ENCODE results near the gene LARGE1. TPM values are rescaled to one million over a fixed set of nuclear protein-coding genes. Genes with fewer than 3 reads are reported as not detected.

LARGE1 gene
- total and polyA plus RNA-seq, 2 of the 8 experiments (the other 6 are each of a cell fraction or from before 2014, with no cell fraction given), result 43.7 to 83.0 TPM

DNA sequence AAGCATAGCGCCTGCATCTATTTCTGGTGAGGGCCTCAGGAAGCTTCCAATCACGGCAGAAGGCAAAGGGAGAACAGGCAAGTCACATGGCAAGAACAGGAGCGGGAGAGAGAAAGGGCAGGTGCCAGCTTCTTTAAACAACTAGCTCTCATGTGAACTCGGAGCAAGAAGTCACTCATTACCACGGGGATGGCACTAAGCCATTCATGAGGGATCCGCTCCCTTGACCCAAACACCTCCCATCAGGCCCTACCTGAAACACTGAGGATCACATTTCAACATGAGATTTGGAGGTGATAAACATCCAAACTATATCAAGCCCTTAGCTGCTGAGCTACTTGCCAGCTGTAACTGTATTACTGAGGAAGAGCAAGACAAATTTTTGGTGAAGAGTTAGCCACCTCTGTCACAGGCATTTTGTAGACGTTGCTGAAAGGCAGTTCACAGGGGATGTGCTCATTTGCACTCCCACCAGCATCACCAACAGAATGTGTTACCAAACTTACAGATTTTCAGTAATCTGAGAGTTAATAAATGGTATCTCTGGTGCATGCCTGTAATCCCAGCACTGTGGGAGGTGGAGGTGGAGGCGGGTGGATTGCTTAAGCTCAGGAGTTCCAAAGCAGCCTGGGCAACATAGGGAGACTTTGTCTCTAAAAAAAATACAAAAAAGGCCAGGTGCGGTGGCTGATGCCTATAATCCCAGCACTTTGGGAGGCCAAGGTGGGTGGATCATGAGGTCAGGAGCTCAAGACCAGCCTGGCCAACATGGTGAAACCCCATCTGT is 398.2 kb downstream of the LARGE1 start:
- no peak overlapping the region for H3K4me3 ChIP-seq (ENCODE audit: extremely low read depth in 1 of 4, insufficient read depth in 2 of 4, low read depth in 3 of 4, low read length in 4 of 4)
- peaks cover 0 to 24% of the 10 kb centered on the region in 2 experiments; a peak in 1 of 4 replicates for H3K79me2 ChIP-seq (ENCODE audit: control insufficient read depth in 1 of 2, insufficient read depth in 2 of 2, low read length in 2 of 2)
- no peak overlapping the region for H2BK12ac ChIP-seq (ENCODE audit: low read depth, low read length)
- no peak overlapping the region for H3K4ac ChIP-seq (replicated peaks; ENCODE audit: insufficient read length, low read depth, low read length)
- no peak overlapping the region for H3K23ac ChIP-seq (ENCODE audit: insufficient read length)
- H2AFZ ChIP-seq (ENCODE audit: low read length), result no peak overlapping the region
- no peaks in the 10 kb centered on the region for H3K27me3 ChIP-seq (replicated peaks in 1 of 4; ENCODE audit: control insufficient read depth in 3 of 4, extremely low read depth in 1 of 4, insufficient read depth in 3 of 4, low read length in 3 of 4)
- H2BK15ac ChIP-seq (ENCODE audit: low read length), result no peak overlapping the region
- H3K36me3 ChIP-seq (ENCODE audit: control insufficient read depth in 2 of 4, insufficient read depth in 4 of 4, low read length in 3 of 4), result peaks cover 0 to 7% (median 1%) of the 10 kb centered on the region in 4 experiments; a peak in 3 of 8 replicates
- no peak overlapping the region for H3K18ac ChIP-seq (ENCODE audit: extremely low read depth, low read length)
- no peaks in the 10 kb centered on the region for H3K79me1 ChIP-seq (ENCODE audit: low read depth, low read length)
- FAIRE-seq, result no peak
- peaks cover 0 to 8% (median 2%) of the 10 kb centered on the region in 4 experiments; a peak in 3 of 7 replicates for H3K4me1 ChIP-seq (replicated peaks in 1 of 4; ENCODE audit: control insufficient read depth in 3 of 4, insufficient read depth in 4 of 4, low read length in 3 of 4)
- CTCF ChIA-PET (ENCODE audit: partially characterized antibody), result interaction anchor here (0.5 to 6.6 kb wide), 9 partner anchors 11 to 691 kb away, joined by 3 to 58 read pairs (median 3); no protein-coding TSS in a partner anchor
- H4K8ac ChIP-seq (ENCODE audit: extremely low read depth, insufficient read depth, low read length), result no peak overlapping the region
- H2AK5ac ChIP-seq (ENCODE audit: low read depth, low read length), result no peak overlapping the region
- no peak overlapping the region for H3K9ac ChIP-seq (replicated peaks in 1 of 4; ENCODE audit: extremely low read depth in 1 of 4, low read depth in 3 of 4, low read length in 3 of 4)
- H2BK5ac ChIP-seq (ENCODE audit: low read depth, low read length), result no peak overlapping the region
- H3K4me2 ChIP-seq (ENCODE audit: insufficient read depth in 1 of 2, low read depth in 2 of 2, low read length in 2 of 2), result no peak overlapping the region
- no peak overlapping the region for H2BK20ac ChIP-seq (ENCODE audit: low read length)
- no peak for TF ChIP-seq CHD1 (IDR thresholded peaks at IDR 0.05; ENCODE audit: low read depth, low read length)
- TF ChIP-seq EP300 (IDR thresholded peaks at IDR 0.05; ENCODE audit: borderline replicate concordance in 1 of 2, low read depth in 2 of 2, low read length in 2 of 2), result no peak
- TF ChIP-seq, protein P1, sequence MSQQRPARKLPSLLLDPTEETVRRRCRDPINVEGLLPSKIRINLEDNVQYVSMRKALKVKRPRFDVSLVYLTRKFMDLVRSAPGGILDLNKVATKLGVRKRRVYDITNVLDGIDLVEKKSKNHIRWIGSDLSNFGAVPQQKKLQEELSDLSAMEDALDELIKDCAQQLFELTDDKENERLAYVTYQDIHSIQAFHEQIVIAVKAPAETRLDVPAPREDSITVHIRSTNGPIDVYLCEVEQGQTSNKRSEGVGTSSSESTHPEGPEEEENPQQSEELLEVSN (IDR thresholded peaks at IDR 0.05), result no peak
- no peak for TF ChIP-seq SP4 (IDR thresholded peaks at IDR 0.05; ENCODE audit: low read length)
- H4K5ac ChIP-seq (ENCODE audit: insufficient read length, low read depth, low read length), result no peak overlapping the region
- H2BK120ac ChIP-seq (replicated peaks; ENCODE audit: low read depth, low read length), result no peak overlapping the region
- no peak overlapping the region for H4K91ac ChIP-seq (replicated peaks; ENCODE audit: insufficient read length, low read length)
- POLR2A ChIA-PET (ENCODE audit: partially characterized antibody), result interaction anchor here (1.0 kb wide), 1 partner anchor 15 kb away, joined by 4 read pairs; no protein-coding TSS in a partner anchor
- no peak for DNase-seq (ENCODE audit: low read depth in 1 of 2, low spot score in 2 of 2)
- no peak overlapping the region for H3K27ac ChIP-seq (ENCODE audit: low read depth, low read length)
- whole genome bisulfite sequencing, 2 experiments (ENCODE audit: extremely low coverage in 1 of 2, insufficient coverage in 1 of 2, insufficient read length in 1 of 2, insufficient replicate concordance in 2 of 2, low coverage in 1 of 2, low lambda C conversion rate in 2 of 2, missing lambda C conversion rate in 1 of 2), result 91% methylated on average over 9 of the region's 9 CpGs; no CpG with 5 or more reads in 1 of the 2 experiments
- peaks cover 0 to 2% of the 10 kb centered on the region in 2 experiments for H4K20me1 ChIP-seq (replicated peaks in 1 of 2; ENCODE audit: control insufficient read depth in 1 of 2, insufficient read depth in 2 of 2, low read length in 2 of 2)
- H3K56ac ChIP-seq (replicated peaks; ENCODE audit: insufficient read length, low read depth, low read length), result no peak overlapping the region
- H3K23me2 ChIP-seq (ENCODE audit: low read depth, low read length), result no peaks in the 10 kb centered on the region
- peaks cover 5 to 6% of the 10 kb centered on the region in 2 experiments; a peak in 3 of 4 replicates for H3K9me3 ChIP-seq (ENCODE audit: insufficient read depth in 2 of 2, low read depth in 1 of 2, low read length in 1 of 2)
- H3K14ac ChIP-seq (ENCODE audit: insufficient read length), result no peak overlapping the region
